ENCODE results near the gene SHLD1. TPM values are rescaled to one million over a fixed set of nuclear protein-coding genes. Genes with fewer than 3 reads are reported as not detected.

The SHLD1 gene
- total and polyA plus RNA-seq, 7 donors: 3.7 to 16.8 (median 8.6) TPM

DNA sequence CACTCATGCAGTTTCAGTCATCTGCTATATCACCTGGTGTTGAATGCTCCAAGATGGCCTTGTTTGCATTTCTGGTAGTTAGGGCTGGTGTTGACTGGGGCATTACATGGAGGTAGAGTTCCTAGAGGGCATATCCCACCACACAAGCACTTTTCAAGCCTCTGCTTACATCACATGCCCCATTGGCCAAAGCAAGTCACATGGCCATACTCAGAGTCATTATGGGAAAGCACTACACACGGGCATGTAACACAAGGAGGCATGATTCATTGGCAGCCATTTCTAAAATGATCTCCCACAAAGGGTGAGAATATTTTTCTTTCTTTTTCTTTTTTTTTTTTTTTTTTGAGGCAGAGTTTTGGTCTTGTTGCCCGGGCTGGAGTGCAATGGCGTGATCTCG lies 126.9 kb downstream of the SHLD1 start:
- H3K9me3 ChIP-seq: peaks cover 7% of the 10 kb centered on the region
- ATAC-seq: no peak
- no peaks in the 10 kb centered on the region for H3K27me3 ChIP-seq (ENCODE audit: insufficient read depth in 3 of 3, low read length in 2 of 3)
- WGBS, 3 donors: 84 to 91% (median 87%) methylated on average over 4 of the region's 4 CpGs
- no peaks in the 10 kb centered on the region for H3K4me1 ChIP-seq
- H3K36me3 ChIP-seq (ENCODE audit: insufficient read depth in 1 of 2, low read depth in 1 of 2): no peaks in the 10 kb centered on the region
- H3K27ac ChIP-seq: no peak overlapping the region
- intact Hi-C loops (cut with DNase I): no loop called here
- H3K4me3 ChIP-seq: no peak overlapping the region
- TF ChIP-seq, protein P1, sequence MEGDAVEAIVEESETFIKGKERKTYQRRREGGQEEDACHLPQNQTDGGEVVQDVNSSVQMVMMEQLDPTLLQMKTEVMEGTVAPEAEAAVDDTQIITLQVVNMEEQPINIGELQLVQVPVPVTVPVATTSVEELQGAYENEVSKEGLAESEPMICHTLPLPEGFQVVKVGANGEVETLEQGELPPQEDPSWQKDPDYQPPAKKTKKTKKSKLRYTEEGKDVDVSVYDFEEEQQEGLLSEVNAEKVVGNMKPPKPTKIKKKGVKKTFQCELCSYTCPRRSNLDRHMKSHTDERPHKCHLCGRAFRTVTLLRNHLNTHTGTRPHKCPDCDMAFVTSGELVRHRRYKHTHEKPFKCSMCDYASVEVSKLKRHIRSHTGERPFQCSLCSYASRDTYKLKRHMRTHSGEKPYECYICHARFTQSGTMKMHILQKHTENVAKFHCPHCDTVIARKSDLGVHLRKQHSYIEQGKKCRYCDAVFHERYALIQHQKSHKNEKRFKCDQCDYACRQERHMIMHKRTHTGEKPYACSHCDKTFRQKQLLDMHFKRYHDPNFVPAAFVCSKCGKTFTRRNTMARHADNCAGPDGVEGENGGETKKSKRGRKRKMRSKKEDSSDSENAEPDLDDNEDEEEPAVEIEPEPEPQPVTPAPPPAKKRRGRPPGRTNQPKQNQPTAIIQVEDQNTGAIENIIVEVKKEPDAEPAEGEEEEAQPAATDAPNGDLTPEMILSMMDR (IDR thresholded peaks at IDR 0.05): no peak
- no peak for DNase-seq

- no peaks in the 10 kb centered on the region for H3K4me1 ChIP-seq
- intact Hi-C loops (cut with DNase I): no loop called here
- H3K4me3 ChIP-seq: no peak overlapping the region
- WGBS, 3 donors: 90 to 94% (median 93%) methylated on average over 3 of the region's 3 CpGs
- no peaks in the 10 kb centered on the region for H3K27me3 ChIP-seq (ENCODE audit: insufficient read depth in 3 of 3, low read length in 2 of 3)
- TF ChIP-seq, protein P1 (IDR thresholded peaks at IDR 0.05): no peak
- peaks cover 7% of the 10 kb centered on the region for H3K9me3 ChIP-seq
- ATAC-seq (no peak), DNase-seq (no peak)
- no peak overlapping the region for H3K27ac ChIP-seq
- H3K36me3 ChIP-seq (ENCODE audit: insufficient read depth in 1 of 2, low read depth in 1 of 2): no peaks in the 10 kb centered on the region
Measured at GRCh38 chr20:5880326-5880725, 130.1 kb downstream of the SHLD1 start.

GRCh38 chr20:5881703-5882102 lies 131.5 kb downstream of the SHLD1 start:
- no peaks in the 10 kb centered on the region for H3K27me3 ChIP-seq (ENCODE audit: insufficient read depth in 3 of 3, low read length in 2 of 3)
- H3K27ac ChIP-seq: no peak overlapping the region
- no peak for ATAC-seq
- intact Hi-C loops (cut with DNase I): no loop called here
- no peak overlapping the region for H3K4me3 ChIP-seq
- DNase-seq: no peak
- H3K4me1 ChIP-seq: peaks cover 6% of the 10 kb centered on the region
- TF ChIP-seq, protein P1 (IDR thresholded peaks at IDR 0.05): no peak
- H3K9me3 ChIP-seq: no peaks in the 10 kb centered on the region
- H3K36me3 ChIP-seq (ENCODE audit: insufficient read depth in 1 of 2, low read depth in 1 of 2): no peaks in the 10 kb centered on the region
- WGBS, 3 donors: 55 to 62% (median 60%) methylated on average over 5 of the region's 5 CpGs

DNA sequence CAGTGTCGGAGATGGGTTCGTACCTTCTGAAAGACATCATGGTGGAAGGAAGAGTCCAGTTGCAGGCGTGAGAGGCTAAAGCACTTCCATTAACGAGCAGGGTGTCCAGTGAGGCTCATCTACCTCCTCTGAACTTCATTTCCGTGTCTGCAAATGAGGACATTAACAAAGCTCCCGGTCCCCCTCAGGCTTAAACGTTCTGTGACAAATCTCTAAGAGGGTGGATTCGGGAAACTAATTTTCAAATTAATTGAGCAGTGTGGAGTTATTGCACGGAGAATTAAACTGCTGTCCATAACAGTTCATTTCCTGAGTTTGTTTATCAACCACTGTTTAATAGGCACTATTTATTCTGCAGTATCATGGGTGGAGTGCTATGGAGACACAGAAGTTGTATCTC lies 132.0 kb downstream of the SHLD1 start:
- intact Hi-C loops (cut with DNase I): no loop called here
- DNase-seq (no peak), ATAC-seq (no peak)
- Histone ChIP-seq H3K27ac (no peak overlapping the region), H3K36me3 (ENCODE audit: insufficient read depth in 1 of 2, low read depth in 1 of 2) (no peaks in the 10 kb centered on the region), H3K27me3 (ENCODE audit: insufficient read depth in 3 of 3, low read length in 2 of 3) (no peaks in the 10 kb centered on the region), H3K4me3 (no peak overlapping the region), H3K9me3 (no peaks in the 10 kb centered on the region), H3K4me1 (peaks cover 9% of the 10 kb centered on the region)
- TF ChIP-seq, protein P1 (IDR thresholded peaks at IDR 0.05): no peak
- 71 to 75% (median 72%) methylated on average over 9 of the region's 9 CpGs for WGBS, 3 donors
